NCI-H187 (cell line): Measurements from ENCODE around the gene ZNF311.
"Not testable (repeated sequence)": the region's sequence is repeated elsewhere in the genome, so short reads cannot be mapped to it uniquely, and the experiment has no call there.

Experiments used
- DNase-seq, 2 experiments: peaks; one replicate each; lab custom pipeline; 2025; lab: John Stamatoyannopoulos, UW

The ZNF311 gene

DNA sequence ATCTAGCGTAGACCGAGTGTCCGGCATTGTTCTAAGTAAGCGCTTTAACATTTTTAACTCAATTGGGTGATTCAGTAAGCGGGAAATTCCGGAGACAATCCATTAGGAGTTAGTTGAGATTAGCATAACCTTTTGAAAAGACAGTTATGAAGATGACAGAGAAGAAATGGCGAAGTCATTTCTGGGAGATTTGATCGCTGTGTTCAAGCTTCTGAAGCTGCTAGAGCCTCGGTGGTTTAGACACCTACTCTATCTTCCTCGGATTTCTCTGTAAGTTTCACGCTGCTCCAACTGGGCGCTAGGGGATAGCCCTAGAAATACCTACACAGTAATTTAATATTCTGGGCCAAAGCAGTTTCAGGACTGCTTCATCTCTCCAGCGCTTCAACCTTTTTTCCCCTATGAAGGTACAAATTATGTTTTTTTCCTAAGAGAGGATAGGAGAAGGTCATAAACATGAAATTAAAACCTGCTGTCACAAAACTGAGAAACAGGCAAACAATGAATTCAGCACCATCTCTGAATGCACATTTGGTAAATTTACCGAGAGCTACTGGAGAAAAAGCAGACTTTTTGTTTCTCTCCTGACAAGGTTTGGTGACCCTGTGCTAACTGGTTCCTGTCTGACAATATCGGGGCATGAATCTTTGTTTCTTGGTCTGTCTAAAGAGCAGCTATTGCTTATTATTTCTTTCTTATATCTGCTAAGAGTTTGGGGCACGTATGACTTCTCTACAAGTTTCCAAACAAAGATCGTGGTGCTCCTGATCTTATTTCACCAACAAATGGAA, 22.4 kb downstream of the ZNF311 start:
- no peak for DNase-seq

- DNase-seq, result peak; percentile 7 to 74
These were observed 23.2 kb downstream of the ZNF311 start for GRCh38 chr6:28981833-28982475.

GRCh38 chr6:28981431-28981832, 23.7 kb downstream of the ZNF311 start:
- DNase-seq, result peak; percentile 8 to 74

GRCh38 chr6:28980852-28981430, 24.2 kb downstream of the ZNF311 start:
- DNase-seq, result peak in 1 of 2 experiments; percentile 11

DNA sequence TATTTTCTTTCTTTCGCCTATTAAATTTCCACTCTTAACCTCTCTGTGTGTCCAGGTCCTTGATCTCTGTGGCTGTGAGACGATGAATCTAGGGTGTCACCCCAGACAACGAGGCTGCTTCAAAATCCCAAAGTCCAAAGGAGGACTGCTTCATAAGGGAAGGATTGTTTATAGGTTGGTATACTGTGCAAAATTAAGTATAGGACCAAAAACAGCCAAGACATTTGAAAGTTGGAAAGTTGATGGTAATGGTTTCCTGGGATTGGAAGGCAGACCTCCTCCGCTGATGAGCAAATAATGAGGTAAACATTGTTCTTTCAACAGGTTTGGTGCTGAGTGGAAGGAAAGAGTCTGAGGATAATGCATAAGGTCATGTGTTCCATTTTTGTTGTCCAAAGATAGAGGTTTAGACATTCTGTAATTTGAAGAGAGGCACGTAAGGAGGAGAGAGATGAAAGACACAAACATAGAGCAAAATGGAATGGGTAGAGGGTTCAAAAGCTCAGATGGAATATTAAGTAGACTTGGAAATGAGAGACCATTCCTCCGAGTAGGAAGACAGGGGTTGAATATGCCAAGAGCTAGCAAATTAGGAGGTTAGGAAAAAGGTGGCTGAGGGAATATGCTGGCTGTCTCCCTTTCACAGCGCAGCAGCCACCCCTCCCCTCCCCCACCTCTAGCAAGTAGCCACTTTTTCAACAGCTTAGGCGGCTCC, 24.8 kb downstream of the ZNF311 start:
- no peak for DNase-seq

- no peak for DNase-seq
These were observed 25.4 kb downstream of the ZNF311 start for GRCh38 chr6:28979679-28980078.

DNA sequence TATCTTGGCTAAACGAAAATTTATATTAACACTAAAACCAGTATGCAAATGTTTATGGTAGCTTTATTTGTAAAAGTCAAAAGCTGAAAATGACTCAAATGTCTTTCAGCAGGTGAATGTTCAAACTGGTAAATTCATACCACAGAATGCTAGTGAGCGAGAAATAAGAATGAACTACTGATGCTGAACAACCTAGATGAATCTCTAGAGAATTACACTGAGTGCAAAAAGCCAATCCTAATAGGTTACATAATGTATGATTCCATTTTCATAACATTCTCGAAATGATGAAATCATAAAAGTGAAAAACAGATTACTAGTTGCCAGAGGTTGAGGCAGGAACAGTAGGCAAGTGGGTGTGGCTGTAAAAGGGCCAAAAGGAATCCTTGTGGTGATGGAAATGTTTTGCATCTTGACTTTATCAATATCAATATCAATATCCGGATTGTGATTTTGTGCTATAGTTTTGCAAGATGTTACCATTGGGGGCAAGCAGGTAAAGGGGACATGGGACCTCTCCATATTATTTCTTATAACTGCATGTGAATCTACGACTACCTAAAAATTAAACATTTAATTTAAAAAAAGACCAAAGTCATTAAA, 26.1 kb downstream of the ZNF311 start:
- DNase-seq, result no peak

- no peak for DNase-seq
These were observed 27.0 kb downstream of the ZNF311 start for GRCh38 chr6:28978133-28978491.

GRCh38 chr6:28977341-28978132, 27.6 kb downstream of the ZNF311 start:
- DNase-seq, result no peak

- DNase-seq, result no peak
These were observed 28.4 kb downstream of the ZNF311 start for GRCh38 chr6:28976677-28977076.

- DNase-seq, result no peak
These were observed 30.6 kb downstream of the ZNF311 start for GRCh38 chr6:28974505-28974904.

DNA sequence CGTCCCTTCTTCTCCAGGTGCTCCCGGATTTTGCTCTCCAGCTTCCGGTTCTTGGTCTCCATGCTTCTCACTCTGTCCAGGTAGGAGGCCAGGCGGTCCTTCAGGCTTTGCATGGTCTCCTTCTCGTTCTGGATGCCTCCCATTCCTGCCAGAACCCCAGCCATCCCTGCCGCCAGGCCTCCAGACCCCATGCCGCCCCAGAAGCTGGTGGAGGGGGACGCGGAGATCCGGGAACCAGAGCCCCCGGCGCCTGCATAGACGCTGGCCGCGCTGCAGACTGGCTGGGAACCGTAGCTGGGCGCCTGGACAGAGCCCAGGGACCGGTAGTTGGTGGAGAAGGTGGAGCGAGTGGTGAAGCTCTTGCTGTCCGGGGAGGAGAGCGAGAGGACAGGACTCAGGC, 35.1 kb downstream of the ZNF311 start:
- not testable (repeated sequence) for DNase-seq

DNA sequence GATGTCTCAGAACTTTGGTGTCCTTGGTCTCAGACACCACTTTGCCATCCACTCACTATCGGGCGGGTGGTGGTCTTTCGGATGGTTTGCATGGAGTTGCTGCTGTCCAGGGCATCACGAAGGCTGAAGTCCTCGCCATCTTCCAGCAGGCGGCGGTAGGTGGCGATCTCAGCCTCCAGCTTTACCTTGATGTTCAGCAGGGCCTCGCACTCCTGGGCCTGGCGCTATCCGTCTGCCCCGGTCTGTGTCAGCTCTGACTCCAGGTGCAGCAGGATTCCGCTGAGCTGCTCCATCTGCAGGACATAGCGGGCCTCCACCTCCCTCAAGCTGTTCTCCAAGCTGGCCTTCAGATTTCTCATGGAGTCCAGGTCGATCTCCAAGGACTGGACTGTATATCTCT, 36.0 kb downstream of the ZNF311 start:
- no peak for DNase-seq

DNA sequence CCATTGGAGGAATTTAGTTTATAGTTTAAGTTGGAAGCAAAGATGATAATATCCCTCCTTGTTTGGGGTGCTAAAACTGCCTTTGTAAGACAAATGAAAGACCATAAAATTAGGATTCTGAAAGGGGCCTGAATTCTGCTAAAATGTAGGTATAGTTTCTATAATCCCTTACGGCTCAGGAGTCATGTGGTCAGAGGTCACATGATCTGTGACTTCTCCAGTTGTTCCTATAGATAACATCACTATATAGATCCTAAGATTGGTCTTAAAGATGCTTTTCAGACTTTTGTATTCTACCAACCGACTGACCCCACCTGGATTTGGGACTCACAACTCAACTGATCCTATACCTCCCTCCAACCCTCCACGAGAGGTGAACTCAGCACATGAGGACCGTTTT, 36.6 kb downstream of the ZNF311 start:
- no peak for DNase-seq

DNA sequence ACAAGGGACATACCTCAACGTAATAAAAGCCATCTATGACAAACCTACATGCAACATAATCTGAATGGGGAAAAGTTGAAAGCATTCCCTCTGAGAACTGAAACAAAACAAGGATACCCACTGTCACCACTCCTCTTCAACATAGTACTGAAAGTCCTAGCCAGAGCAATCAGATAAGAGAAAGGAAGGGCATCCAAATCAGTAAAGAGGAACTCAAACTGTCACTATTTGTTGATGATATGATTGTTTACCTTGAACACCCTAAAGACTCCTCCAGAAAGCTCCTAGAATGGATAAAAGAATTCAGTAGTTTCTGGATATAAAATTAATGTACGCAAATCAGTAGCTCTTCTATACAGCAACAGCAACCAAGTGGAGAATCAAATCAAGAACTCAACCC, 39.4 kb downstream of the ZNF311 start:
- DNase-seq, result no peak

- no peak for DNase-seq
These were observed 44.1 kb downstream of the ZNF311 start for GRCh38 chr6:28960846-28961500.

GRCh38 chr6:28958561-28959243, 46.4 kb downstream of the ZNF311 start:
- DNase-seq, result not testable (repeated sequence)

DNA sequence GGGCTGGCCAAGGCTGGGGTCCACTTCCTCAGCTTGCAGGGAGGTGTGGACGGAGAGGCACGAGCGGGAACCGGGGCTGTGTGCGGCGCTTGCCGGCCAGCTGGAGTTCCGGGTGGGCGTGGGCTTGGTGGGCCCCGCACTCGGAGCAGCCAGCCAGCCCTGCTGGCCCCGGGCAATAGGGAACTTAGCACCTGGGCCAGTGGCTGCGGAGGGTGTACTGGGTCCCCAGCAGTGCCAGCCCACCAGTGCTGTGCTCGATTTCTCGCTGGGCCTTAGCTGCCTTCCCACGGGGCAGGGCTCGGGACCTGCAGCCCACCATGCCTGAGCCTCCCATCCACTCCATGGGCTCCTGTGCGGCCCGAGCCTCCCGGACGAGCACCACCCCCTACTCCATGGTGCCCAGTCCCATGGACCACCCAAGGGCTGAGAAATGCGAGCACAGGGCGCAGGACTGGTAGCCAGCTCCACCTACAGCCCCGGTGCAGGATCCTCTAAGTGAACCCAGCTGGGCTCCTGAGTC, 47.3 kb downstream of the ZNF311 start:
- not testable (repeated sequence) for DNase-seq

- DNase-seq, result no peak
These were observed 48.8 kb downstream of the ZNF311 start for GRCh38 chr6:28956331-28956730.
